K562 (cell line): ENCODE data around the gene PFN3. TPM values are rescaled to one million over a fixed set of nuclear protein-coding genes. Genes with fewer than 3 reads are reported as not detected.

Experiments used
- AFF1 ChIP-seq, 2 experiments: fragments of 450-650 bp; IDR thresholded peaks; 2 replicates each; pipeline ENCODE4 v1.6.1; 2018; ENCODE audit warnings: mild to moderate bottlenecking in 2 of 2, low read depth in 1 of 2; ENCODE audit not compliant: partially characterized antibody in 2 of 2
- BCL6 ChIP-seq: fragments of 250-450 bp; sonication (Bioruptor Pico); IDR thresholded peaks from 2 replicates; pipeline ENCODE4 v1.4.0; 2020
- EHMT2 ChIP-seq: fragments of 450-650 bp; IDR thresholded peaks from 2 replicates; pipeline ENCODE4 v1.6.1; 2018; ENCODE audit warnings: antibody characterized with exemption
- FOXM1 ChIP-seq, 2 experiments: fragments of 450-650 bp in 1 of 2; sonication (generic) in 1 of 2; formaldehyde crosslinking in 1 of 2; IDR thresholded peaks; 2 replicates each; pipeline versions ENCODE4 v1.6.1 to v1.9.0; 2017 to 2022; ENCODE audit warnings: low read depth in 2 of 2, mild to moderate bottlenecking in 2 of 2, missing genetic modification reagents in 1 of 2, moderate library complexity in 1 of 2
- GTF2F1 ChIP-seq: IDR thresholded peaks from 2 replicates; pipeline ENCODE4 v1.6.1; 2011; ENCODE audit warnings: low read depth, low read length, improper control_type of control experiment
- HNRNPLL ChIP-seq: fragments of 200-400 bp; formaldehyde crosslinking; IDR thresholded peaks from 2 replicates; pipeline ENCODE4 v1.6.1; 2017; ENCODE audit warnings: low read length, low read depth, mild to moderate bottlenecking; ENCODE audit not compliant: poor library complexity, severe bottlenecking
- MAX ChIP-seq: sonication (generic); formaldehyde crosslinking; IDR thresholded peaks from 2 replicates; pipeline ENCODE4 v1.9.0; 2022; ENCODE audit warnings: mild to moderate bottlenecking, missing genetic modification reagents
- MCM7 ChIP-seq, 2 experiments: fragments of 450-650 bp; IDR thresholded peaks; 2 replicates each; pipeline ENCODE4 v1.6.1; 2016 to 2018
- MECOM ChIP-seq: fragments of 250-450 bp; sonication (Bioruptor Pico); IDR thresholded peaks from 2 replicates; pipeline ENCODE4 v1.8.0; 2022; ENCODE audit warnings: inconsistent platforms
- MTA2 ChIP-seq: fragments of 450-650 bp; IDR thresholded peaks from 2 replicates; pipeline ENCODE4 v1.6.1; 2016; ENCODE audit warnings: low read depth
- OTX1 ChIP-seq: fragments of 450-650 bp; formaldehyde crosslinking; IDR thresholded peaks from 2 replicates; pipeline ENCODE4 v1.4.0; 2022; ENCODE audit warnings: mild to moderate bottlenecking
- PML ChIP-seq: IDR thresholded peaks from 2 replicates; pipeline ENCODE4 v1.6.1; 2012; ENCODE audit warnings: low read length, inconsistent platforms
- TAF7 ChIP-seq: fragments of 450-650 bp; IDR thresholded peaks from 2 replicates; pipeline ENCODE4 v1.6.1; 2016; ENCODE audit warnings: missing genetic modification characterization, missing compliant biosample characterization
- TFE3 ChIP-seq: fragments of 450-650 bp; formaldehyde crosslinking; IDR thresholded peaks from 2 replicates; pipeline ENCODE4 v1.4.0; 2020; ENCODE audit warnings: mild to moderate bottlenecking, mixed read lengths
- XRCC3 ChIP-seq: fragments of 450-650 bp; IDR thresholded peaks from 2 replicates; pipeline ENCODE4 v1.6.1; 2017; ENCODE audit warnings: mild to moderate bottlenecking, moderate library complexity
- ZNF175 ChIP-seq: fragments of 200-800 bp; sonication (Bioruptor generic); IDR thresholded peaks from 2 replicates; pipeline ENCODE4 v1.6.1; 2016; ENCODE audit warnings: low read depth, mild to moderate bottlenecking, missing genetic modification characterization, missing compliant biosample characterization
- ZNF41 ChIP-seq: fragments of 250-450 bp; sonication (Bioruptor Pico); conservative IDR thresholded peaks from 2 replicates; pipeline ENCODE4 v1.4.0; 2020; ENCODE audit warnings: mild to moderate bottlenecking
- ZNF551 ChIP-seq: fragments of 250-450 bp; sonication (Bioruptor Pico); IDR thresholded peaks from 2 replicates; pipeline ENCODE4 v1.5.0; 2021; ENCODE audit warnings: mild to moderate bottlenecking, moderate library complexity
- ZNF76 ChIP-seq: fragments of 250-450 bp; sonication (Bioruptor Pico); IDR thresholded peaks from 2 replicates; pipeline ENCODE4 v1.4.0; 2020; ENCODE audit warnings: mild to moderate bottlenecking, moderate library complexity, borderline replicate concordance
- ZNF764 ChIP-seq: fragments of 250-450 bp; sonication (Bioruptor Pico); IDR thresholded peaks from 2 replicates; pipeline ENCODE4 v1.4.0; 2020; ENCODE audit warnings: low read depth, mild to moderate bottlenecking, moderate library complexity
- polyA plus RNA-seq, 8 experiments: library from polyadenylated mRNA; depleted of rRNA in 4 of 8; stranded (reverse) in 5 of 8; unstranded in 3 of 8; fragments of >200 nt; fragmentation: Nextera tagmentation in 2 of 8; fragmentation: Illumina TruSeq in 1 of 8; extraction: Ambion mirVana in 2 of 8; extraction: Trizol in 1 of 8; gene quantifications; 2 replicates each; pipeline versions ENCODE4 v1.2.1 to v1.2.3, GENCODE V29; 2011 to 2014; ENCODE audit warnings: inconsistent platforms in 1 of 8, missing spikeins in 1 of 8
- total RNA-seq, 7 experiments: library from RNA; depleted of rRNA in 6 of 7; stranded (reverse); fragments of >200 nt in 6 of 7; fragmentation: Illumina TruSeq in 2 of 7; extraction: Trizol in 2 of 7; gene quantifications; 2 replicates each; pipeline versions ENCODE4 v1.2.1 to v1.2.3, GENCODE V29; 2011 to 2021; ENCODE audit warnings: low replicate concordance in 1 of 7
- TF ChIP-seq, protein P1 (sequence below): fragments of 250-450 bp; sonication (Bioruptor Pico); IDR thresholded peaks from 2 replicates; pipeline ENCODE4 v1.4.0; 2020

Gene PFN3
- total and polyA plus RNA-seq, 9 of the 15 experiments (the other 6 are each of a cell fraction or from before 2014, with no cell fraction given): not detected

- TF ChIP-seq ZNF175 (no peak), BCL6 (CRISPR knock-in tag) (no peak), XRCC3 (no peak), OTX1 (no peak), MCM7 (IDR thresholded peaks at IDR 0.05) (no peak), MAX (CRISPR knock-in tag) (peak; percentile 97), MTA2 (no peak), GTF2F1 (0 out of 2 replicates have a peak, but pooled peaks have one; percentile 22), ZNF41 (CRISPR knock-in tag) (no peak), EHMT2 (no peak), AFF1 (IDR thresholded peaks at IDR 0.05; ENCODE audit: low read depth in 1 of 2, partially characterized antibody in 2 of 2) (no peak), TFE3 (CRISPR knock-in tag) (no peak), ZNF76 (CRISPR knock-in tag) (no peak), ZNF551 (CRISPR knock-in tag) (no peak), HNRNPLL (no peak), ZNF764 (CRISPR knock-in tag) (peak; percentile 52; the same call in 1 of the 2 replicates), TAF7 (tag) (no peak), MECOM (CRISPR knock-in tag) (no peak), PML (no peak), FOXM1 (IDR thresholded peaks at IDR 0.05; ENCODE audit: low read depth) (no peak), FOXM1 (CRISPR knock-in tag; IDR thresholded peaks at IDR 0.05; ENCODE audit: low read depth) (peak; percentile 85; the same call in 1 of the 2 replicates)
- TF ChIP-seq, protein P1, sequence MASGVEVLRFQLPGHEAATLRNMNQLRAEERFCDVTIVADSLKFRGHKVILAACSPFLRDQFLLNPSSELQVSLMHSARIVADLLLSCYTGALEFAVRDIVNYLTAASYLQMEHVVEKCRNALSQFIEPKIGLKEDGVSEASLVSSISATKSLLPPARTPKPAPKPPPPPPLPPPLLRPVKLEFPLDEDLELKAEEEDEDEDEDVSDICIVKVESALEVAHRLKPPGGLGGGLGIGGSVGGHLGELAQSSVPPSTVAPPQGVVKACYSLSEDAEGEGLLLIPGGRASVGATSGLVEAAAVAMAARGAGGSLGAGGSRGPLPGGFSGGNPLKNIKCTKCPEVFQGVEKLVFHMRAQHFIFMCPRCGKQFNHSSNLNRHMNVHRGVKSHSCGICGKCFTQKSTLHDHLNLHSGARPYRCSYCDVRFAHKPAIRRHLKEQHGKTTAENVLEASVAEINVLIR (CRISPR knock-in tag): no peak
Observed at GRCh38 chr5:177403792-177404640, 3.6 kb upstream of the PFN3 start (continued).
